Measurements from ENCODE around the gene HAGHL. TPM values are rescaled to one million over a fixed set of nuclear protein-coding genes. Genes with fewer than 3 reads are reported as not detected.

Gene HAGHL
- total and polyA plus RNA-seq, 2 of the 8 experiments (the other 6 are each of a cell fraction or from before 2014, with no cell fraction given): 26.6 to 26.9 TPM

- H3K4me3 ChIP-seq (ENCODE audit: extremely low read depth in 1 of 4, insufficient read depth in 2 of 4, low read depth in 3 of 4, low read length in 4 of 4): no peak overlapping the region
- TF ChIP-seq SRF (IDR thresholded peaks at IDR 0.05; ENCODE audit: low read depth, low read length): no peak
- no peak for TF ChIP-seq RBBP5 (IDR thresholded peaks at IDR 0.05; ENCODE audit: borderline replicate concordance, low read depth, low read length)
- TF ChIP-seq KDM4A (IDR thresholded peaks at IDR 0.05; ENCODE audit: low read depth, low read length, severe bottlenecking): no peak
- TF ChIP-seq CEBPB (IDR thresholded peaks at IDR 0.05; ENCODE audit: low read depth, low read length): no peak
- TF ChIP-seq BRCA1 (IDR thresholded peaks at IDR 0.05; ENCODE audit: low read depth, low read length): no peak
- TF ChIP-seq CHD2 (IDR thresholded peaks at IDR 0.05; ENCODE audit: low read length): no peak
- no peak for TF ChIP-seq TEAD4 (IDR thresholded peaks at IDR 0.05; ENCODE audit: low read depth, low read length)
- no peak for TF ChIP-seq KDM1A (IDR thresholded peaks at IDR 0.05; ENCODE audit: borderline replicate concordance, low read length)
- TF ChIP-seq SUZ12 (IDR thresholded peaks at IDR 0.05; ENCODE audit: low read length): no peak
- no peak for TF ChIP-seq RAD21 (IDR thresholded peaks at IDR 0.05 in 1 of 2, conservative IDR thresholded peaks at IDR 0.05 in 1 of 2; ENCODE audit: low read depth in 2 of 2, low read length in 2 of 2)
- no peak for TF ChIP-seq RFX5 (IDR thresholded peaks at IDR 0.05; ENCODE audit: borderline replicate concordance, low read depth, low read length)
- TF ChIP-seq EZH2 (IDR thresholded peaks at IDR 0.05; ENCODE audit: low read depth, low read length, severe bottlenecking): no peak
Measured at GRCh38 chr16:717450-718245, 9.3 kb upstream of the HAGHL start.

More at GRCh38 chr16:717450-718245, 9.3 kb upstream of the HAGHL start:
- H3K23me2 ChIP-seq (ENCODE audit: low read depth, low read length): peaks cover 19% of the 10 kb centered on the region; the same call in 1 of the 2 replicates
- H3K4ac ChIP-seq (replicated peaks; ENCODE audit: insufficient read length, low read depth, low read length): no peak overlapping the region
- no peak overlapping the region for H3K56ac ChIP-seq (replicated peaks; ENCODE audit: insufficient read length, low read depth, low read length)
- H3K79me1 ChIP-seq (ENCODE audit: low read depth, low read length): no peaks in the 10 kb centered on the region
- H2AK5ac ChIP-seq (ENCODE audit: low read depth, low read length): no peak overlapping the region
- no peaks in the 10 kb centered on the region for H3K79me2 ChIP-seq (ENCODE audit: control insufficient read depth in 1 of 2, insufficient read depth in 2 of 2, low read length in 2 of 2)
- H4K20me1 ChIP-seq (replicated peaks in 1 of 2; ENCODE audit: control insufficient read depth in 1 of 2, insufficient read depth in 2 of 2, low read length in 2 of 2): peaks cover 6 to 14% of the 10 kb centered on the region in 2 experiments
- H3K36me3 ChIP-seq (ENCODE audit: control insufficient read depth in 2 of 4, insufficient read depth in 4 of 4, low read length in 3 of 4): peaks cover 0 to 6% (median 0%) of the 10 kb centered on the region in 4 experiments; a peak in 1 of 8 replicates
- H3K4me2 ChIP-seq (ENCODE audit: insufficient read depth in 1 of 2, low read depth in 2 of 2, low read length in 2 of 2): no peak overlapping the region; a peak in 1 of 4 replicates
- ChIA-PET CTCF (ENCODE audit: partially characterized antibody) (interaction anchor here (1.5 to 33.4 kb wide), 6 partner anchors 14 to 83 kb away, joined by 3 to 977 read pairs (median 7); partner anchors contain the start of genes ANTKMT, CCDC78, CHTF18 and CIAO3), POLR2A (ENCODE audit: partially characterized antibody) (interaction anchor here (0.5 to 23.0 kb wide), 9 partner anchors 1 to 83 kb away, joined by 4 to 353 read pairs (median 8); partner anchors contain the start of genes ANTKMT, CCDC78, CIAO3 and GNG13)
- H3K9ac ChIP-seq (replicated peaks in 1 of 4; ENCODE audit: extremely low read depth in 1 of 4, low read depth in 3 of 4, low read length in 3 of 4): no peak overlapping the region; a peak in 1 of 7 replicates
- H4K91ac ChIP-seq (replicated peaks; ENCODE audit: insufficient read length, low read length): no peak overlapping the region
- FAIRE-seq (no peak), DNase-seq (ENCODE audit: low read depth in 1 of 2, low spot score in 2 of 2) (no peak)
- H3K14ac ChIP-seq (ENCODE audit: insufficient read length): no peak overlapping the region
- no peak overlapping the region; the same call in 1 of the 2 replicates for H3K27ac ChIP-seq (ENCODE audit: low read depth, low read length)
- H2BK120ac ChIP-seq (replicated peaks; ENCODE audit: low read depth, low read length): no peak overlapping the region
- no peak overlapping the region for H3K23ac ChIP-seq (ENCODE audit: insufficient read length)
- H3K27me3 ChIP-seq (replicated peaks in 1 of 4; ENCODE audit: control insufficient read depth in 3 of 4, extremely low read depth in 1 of 4, insufficient read depth in 3 of 4, low read length in 3 of 4): peaks cover 0 to 41% (median 24%) of the 10 kb centered on the region in 4 experiments; a peak in 6 of 7 replicates
- H2AFZ ChIP-seq (ENCODE audit: low read length): no peak overlapping the region
- no peak overlapping the region for H2BK20ac ChIP-seq (ENCODE audit: low read length)
- WGBS, 2 experiments (ENCODE audit: extremely low coverage in 1 of 2, insufficient coverage in 1 of 2, insufficient read length in 1 of 2, insufficient replicate concordance in 2 of 2, low coverage in 1 of 2, low lambda C conversion rate in 2 of 2, missing lambda C conversion rate in 1 of 2): 80% methylated on average over 25 of the region's 32 CpGs; no CpG with 5 or more reads in 1 of the 2 experiments
- H3K4me1 ChIP-seq (replicated peaks in 1 of 4; ENCODE audit: control insufficient read depth in 3 of 4, insufficient read depth in 4 of 4, low read length in 3 of 4): peaks cover 0 to 29% (median 19%) of the 10 kb centered on the region in 4 experiments; a peak in 5 of 7 replicates
- no peak overlapping the region for H4K5ac ChIP-seq (ENCODE audit: insufficient read length, low read depth, low read length)
- H2BK15ac ChIP-seq (ENCODE audit: low read length): no peak overlapping the region
- no peak overlapping the region for H3K18ac ChIP-seq (ENCODE audit: extremely low read depth, low read length)
- H2BK12ac ChIP-seq (ENCODE audit: low read depth, low read length): no peak overlapping the region
- H3K9me3 ChIP-seq (ENCODE audit: insufficient read depth in 2 of 2, low read depth in 1 of 2, low read length in 1 of 2): no peaks in the 10 kb centered on the region; a peak in 1 of 4 replicates
- no peak overlapping the region for H2BK5ac ChIP-seq (ENCODE audit: low read depth, low read length)
- no peak overlapping the region for H4K8ac ChIP-seq (ENCODE audit: extremely low read depth, insufficient read depth, low read length)

Measured in H1 (cell line).